Measurements from ENCODE around the gene SMARCD3. TPM values are rescaled to one million over a fixed set of nuclear protein-coding genes. Genes with fewer than 3 reads are reported as not detected.

Gene SMARCD3
- total RNA-seq, 6 experiments from 2014 or later = 28.0 to 32.9 (median 31.2) TPM

DNA sequence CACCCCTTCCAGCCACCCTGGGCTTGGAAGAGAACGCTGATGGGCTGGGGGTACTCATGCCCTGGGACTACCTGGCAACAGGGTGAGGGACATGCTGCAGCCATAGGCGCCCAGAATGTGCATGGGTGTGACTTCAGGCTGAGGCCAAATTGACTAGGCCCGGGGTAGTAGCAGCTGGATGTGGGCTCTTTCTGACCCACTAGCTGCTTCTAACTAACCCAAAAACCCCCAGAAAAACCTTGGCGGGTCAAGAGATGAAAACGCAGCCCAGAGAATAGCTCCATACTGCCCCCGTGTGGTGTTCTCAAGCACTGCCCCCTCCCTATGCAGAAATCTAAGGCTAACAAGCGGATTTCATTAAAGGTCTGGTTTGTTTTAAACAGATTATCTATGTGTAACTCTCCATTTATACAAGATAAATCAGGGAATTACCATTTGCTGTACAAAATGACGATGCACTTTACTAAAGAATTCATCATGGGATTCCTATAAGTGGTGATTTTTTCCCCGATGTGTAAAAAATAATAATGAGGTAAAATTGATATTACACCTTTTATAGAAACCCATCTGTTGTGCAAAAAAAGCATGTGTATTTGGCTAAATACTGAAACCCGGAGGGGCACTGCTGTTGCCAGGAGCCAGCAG lies 4.2 kb downstream of the SMARCD3 start:
- Mint-ChIP-seq H3K4me1 (ENCODE audit: low read depth) (peaks cover 25% of the 10 kb centered on the region), H3K27ac (no peak overlapping the region), H3K27me3 (ENCODE audit: insufficient read depth) (peaks cover 7% of the 10 kb centered on the region), H3K4me3 (peak overlapping the region; percentile 36; the same call in 1 of the 2 replicates), H3K9me3 (no peaks in the 10 kb centered on the region), H3K36me3 (ENCODE audit: low read depth) (peaks cover 7% of the 10 kb centered on the region; the same call in 1 of the 2 replicates)
- peak; percentile 30 for DNase-seq
- TF ChIP-seq, protein P1, sequence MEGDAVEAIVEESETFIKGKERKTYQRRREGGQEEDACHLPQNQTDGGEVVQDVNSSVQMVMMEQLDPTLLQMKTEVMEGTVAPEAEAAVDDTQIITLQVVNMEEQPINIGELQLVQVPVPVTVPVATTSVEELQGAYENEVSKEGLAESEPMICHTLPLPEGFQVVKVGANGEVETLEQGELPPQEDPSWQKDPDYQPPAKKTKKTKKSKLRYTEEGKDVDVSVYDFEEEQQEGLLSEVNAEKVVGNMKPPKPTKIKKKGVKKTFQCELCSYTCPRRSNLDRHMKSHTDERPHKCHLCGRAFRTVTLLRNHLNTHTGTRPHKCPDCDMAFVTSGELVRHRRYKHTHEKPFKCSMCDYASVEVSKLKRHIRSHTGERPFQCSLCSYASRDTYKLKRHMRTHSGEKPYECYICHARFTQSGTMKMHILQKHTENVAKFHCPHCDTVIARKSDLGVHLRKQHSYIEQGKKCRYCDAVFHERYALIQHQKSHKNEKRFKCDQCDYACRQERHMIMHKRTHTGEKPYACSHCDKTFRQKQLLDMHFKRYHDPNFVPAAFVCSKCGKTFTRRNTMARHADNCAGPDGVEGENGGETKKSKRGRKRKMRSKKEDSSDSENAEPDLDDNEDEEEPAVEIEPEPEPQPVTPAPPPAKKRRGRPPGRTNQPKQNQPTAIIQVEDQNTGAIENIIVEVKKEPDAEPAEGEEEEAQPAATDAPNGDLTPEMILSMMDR (IDR thresholded peaks at IDR 0.05) = peak; percentile 93

DNA sequence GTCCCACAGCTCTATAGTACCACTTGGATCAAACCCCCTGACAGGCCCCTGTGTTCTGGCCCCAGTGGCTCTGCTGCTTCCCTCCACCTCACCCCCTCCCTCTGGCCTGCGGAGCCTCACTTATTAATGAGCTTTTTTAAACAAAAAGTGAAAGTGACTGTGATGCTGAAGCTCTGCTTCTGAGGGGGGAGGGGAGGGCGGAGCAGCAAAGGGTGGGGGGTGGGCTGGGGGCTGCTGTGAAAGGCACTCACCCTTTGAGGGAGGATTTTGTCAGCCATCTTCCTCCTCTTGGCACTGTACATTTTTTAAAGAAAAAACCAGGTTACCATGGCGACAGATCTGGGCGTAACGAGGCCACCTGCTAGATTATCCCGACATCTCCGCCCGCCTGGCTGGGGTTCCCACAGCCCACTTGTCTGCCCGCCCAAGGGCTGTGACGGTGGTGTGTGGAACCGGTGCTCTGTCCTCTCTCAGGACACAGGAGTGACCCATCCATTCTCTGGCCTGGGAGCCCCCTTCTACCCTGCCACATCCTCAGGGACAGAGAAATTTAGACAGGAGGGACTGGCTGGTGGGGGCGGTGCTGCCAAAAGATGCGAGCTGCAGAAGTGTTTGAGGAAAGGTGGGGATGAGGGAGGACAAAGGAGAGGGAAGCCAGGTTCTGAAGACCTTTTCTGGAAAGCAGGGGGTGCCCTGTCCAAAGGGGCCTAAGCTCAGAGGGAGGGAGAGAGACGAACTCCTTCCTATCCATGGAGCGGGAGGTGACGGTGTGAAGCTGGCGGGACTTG lies 4.9 kb downstream of the SMARCD3 start:
- no peak for DNase-seq
- H3K4me1 Mint-ChIP-seq (ENCODE audit: low read depth) = peaks cover 22% of the 10 kb centered on the region
- no peaks in the 10 kb centered on the region for H3K9me3 Mint-ChIP-seq
- H3K27me3 Mint-ChIP-seq (ENCODE audit: insufficient read depth) = peaks cover 12% of the 10 kb centered on the region
- TF ChIP-seq, protein P1 (IDR thresholded peaks at IDR 0.05) = no peak
- H3K27ac Mint-ChIP-seq = peak overlapping the region; percentile 62; the same call in 1 of the 2 replicates
- peaks cover 7% of the 10 kb centered on the region; the same call in 1 of the 2 replicates for H3K36me3 Mint-ChIP-seq (ENCODE audit: low read depth)
- H3K4me3 Mint-ChIP-seq = no peak overlapping the region

DNA sequence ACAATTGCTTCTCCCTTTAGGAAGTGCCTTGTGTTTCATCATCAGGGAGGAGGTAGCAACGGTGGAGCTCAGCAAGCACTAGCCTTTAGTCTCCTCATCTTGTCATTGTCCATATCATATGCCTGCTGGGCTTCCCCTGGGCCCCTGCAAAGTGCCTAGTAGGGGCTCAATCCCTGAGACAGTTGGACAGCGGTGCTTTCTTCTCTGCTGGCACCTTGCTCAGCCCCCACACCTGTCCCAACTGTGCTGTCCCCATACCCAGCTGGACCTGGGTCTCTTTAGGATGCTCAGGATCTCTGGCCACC lies 5.5 kb downstream of the SMARCD3 start:
- no peak overlapping the region for H3K4me3 Mint-ChIP-seq
- H3K9me3 Mint-ChIP-seq = no peaks in the 10 kb centered on the region
- no peak for DNase-seq
- peak overlapping the region; percentile 42; the same call in 1 of the 2 replicates for H3K27ac Mint-ChIP-seq
- peaks cover 22% of the 10 kb centered on the region for H3K4me1 Mint-ChIP-seq (ENCODE audit: low read depth)
- peaks cover 7% of the 10 kb centered on the region; the same call in 1 of the 2 replicates for H3K36me3 Mint-ChIP-seq (ENCODE audit: low read depth)
- TF ChIP-seq, protein P1 (IDR thresholded peaks at IDR 0.05) = no peak
- H3K27me3 Mint-ChIP-seq (ENCODE audit: insufficient read depth) = peaks cover 13% of the 10 kb centered on the region

DNA sequence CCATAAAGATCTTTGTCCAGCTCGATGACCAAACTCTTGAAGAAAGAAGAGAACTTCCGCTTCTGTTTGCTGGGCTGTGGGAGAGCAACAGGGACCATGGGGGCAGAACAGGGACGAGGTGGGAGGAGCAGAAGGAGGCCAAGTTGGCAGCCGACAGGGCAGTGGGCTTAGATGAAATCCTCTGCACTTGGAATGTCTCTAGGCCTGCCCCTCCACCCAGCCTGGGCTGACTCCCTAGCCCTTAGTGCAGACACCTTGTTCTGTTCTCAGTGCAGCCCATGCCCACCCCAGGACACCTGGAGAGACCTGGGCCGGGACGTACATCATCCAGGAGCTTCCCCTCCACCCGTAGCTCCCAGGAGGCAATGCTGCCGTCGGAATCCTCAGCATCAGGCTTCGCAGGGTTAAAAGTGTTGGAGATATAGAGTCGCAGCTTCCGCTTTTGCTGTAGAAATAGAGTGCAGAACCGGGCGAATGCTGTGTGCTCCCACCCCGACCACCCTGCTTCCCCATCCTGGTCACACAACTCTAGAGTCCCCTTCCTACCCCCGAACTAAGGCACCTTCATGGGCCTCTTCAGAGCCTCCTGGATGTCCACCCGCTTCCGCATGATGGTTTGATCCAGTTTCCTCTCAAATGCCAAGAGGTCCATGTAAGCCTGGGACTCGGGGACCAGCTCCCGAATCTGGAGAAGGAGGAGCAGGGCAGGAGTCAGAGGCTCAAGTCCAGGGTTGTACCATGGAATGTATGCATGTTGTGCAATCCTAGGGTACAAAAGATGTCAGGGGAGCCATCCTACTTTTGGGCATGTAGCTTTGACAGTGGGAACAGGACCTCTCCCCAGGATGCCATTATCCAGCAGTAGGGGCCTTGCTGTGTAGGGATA lies 6.1 kb downstream of the SMARCD3 start:
- H3K36me3 Mint-ChIP-seq (ENCODE audit: low read depth) = peaks cover 7% of the 10 kb centered on the region; the same call in 1 of the 2 replicates
- no peak overlapping the region; the same call in none of the 2 replicates for H3K27ac Mint-ChIP-seq
- DNase-seq = no peak
- no peaks in the 10 kb centered on the region for H3K9me3 Mint-ChIP-seq
- no peak overlapping the region for H3K4me3 Mint-ChIP-seq
- peaks cover 13% of the 10 kb centered on the region for H3K27me3 Mint-ChIP-seq (ENCODE audit: insufficient read depth)
- peaks cover 17% of the 10 kb centered on the region for H3K4me1 Mint-ChIP-seq (ENCODE audit: low read depth)
- TF ChIP-seq, protein P1 (IDR thresholded peaks at IDR 0.05) = no peak

- Mint-ChIP-seq H3K27ac (no peak overlapping the region), H3K27me3 (ENCODE audit: insufficient read depth) (peaks cover 13% of the 10 kb centered on the region), H3K4me3 (no peak overlapping the region), H3K4me1 (ENCODE audit: low read depth) (peaks cover 12% of the 10 kb centered on the region), H3K36me3 (ENCODE audit: low read depth) (peaks cover 10% of the 10 kb centered on the region; the same call in 1 of the 2 replicates), H3K9me3 (no peaks in the 10 kb centered on the region)
- TF ChIP-seq, protein P1 (IDR thresholded peaks at IDR 0.05) = no peak
- no peak for DNase-seq
Measured at GRCh38 chr7:151241755-151242096, 6.8 kb downstream of the SMARCD3 start.

Measured in HFFc6 (cell line).